ENCODE data around the gene KDM5B. TPM values are rescaled to one million over a fixed set of nuclear protein-coding genes. Genes with fewer than 3 reads are reported as not detected.
"Not testable (repeated sequence)": the region's sequence is repeated elsewhere in the genome, so short reads cannot be mapped to it uniquely, and the experiment has no call there.

The KDM5B gene
- total RNA-seq, result 10 to 100 TPM; 33.6 to 36.8 TPM
- long read RNA-seq, donor 1, partial matches to known transcripts, result 4 of 11 reads
- long read RNA-seq, donor 1, other reads (novel, unspliced or antisense), result 4 of 11 reads
- long read RNA-seq, donor 2, partial matches to known transcripts, result 12 of 15 reads
- long read RNA-seq, donor 2, other reads (novel, unspliced or antisense), result 1 of 15 reads

DNA sequence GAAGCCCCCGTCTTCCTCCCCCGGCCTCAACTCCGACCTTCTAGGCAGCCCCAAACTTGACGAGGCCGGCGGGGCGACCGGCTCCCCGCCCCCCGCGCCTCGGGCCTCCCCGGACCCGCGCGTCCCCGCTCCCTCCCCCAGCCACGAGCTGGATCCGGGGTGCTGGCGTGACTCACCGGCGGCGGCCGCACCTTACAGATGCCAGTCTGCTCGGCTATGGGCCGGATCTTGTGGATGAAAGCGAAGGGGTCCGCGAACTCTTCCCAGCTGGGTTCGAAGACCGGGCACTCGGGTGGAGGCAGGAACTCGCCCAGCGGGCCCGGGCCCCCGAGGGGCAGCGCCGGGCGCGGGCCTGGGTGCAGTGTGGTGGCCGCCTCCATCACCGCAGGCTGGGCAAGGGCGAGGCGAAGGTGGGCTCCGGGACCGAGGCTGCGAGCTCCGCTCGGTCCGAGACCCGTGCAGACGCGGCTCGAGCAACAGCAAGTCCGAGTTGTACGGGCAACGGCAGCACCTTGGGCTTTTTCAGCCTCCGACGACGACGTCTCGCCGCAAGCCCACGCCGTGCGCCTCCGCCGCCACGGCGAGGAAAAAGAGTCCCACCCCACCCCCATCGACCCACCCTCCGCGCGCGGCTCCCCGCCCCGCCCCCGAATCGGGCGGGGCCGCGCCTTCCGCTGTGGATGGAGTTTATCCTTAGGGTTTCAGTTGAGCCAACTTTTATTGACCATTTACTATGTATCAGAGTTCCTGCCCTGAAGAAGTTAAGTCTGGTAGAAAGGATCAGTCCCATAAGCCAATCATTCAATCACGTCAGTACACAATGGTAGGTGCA, at the start of gene KDM5B:
TSS of gene KDM5B (minus strand) at position 496 of the 832 bp plus-strand sequence. CDS start at position 380, 116 bp downstream.
- DNase-seq (ENCODE audit: low spot score), result peak; percentile 89
- intact Hi-C loops (cut with DNase I), result no loop called here

DNA sequence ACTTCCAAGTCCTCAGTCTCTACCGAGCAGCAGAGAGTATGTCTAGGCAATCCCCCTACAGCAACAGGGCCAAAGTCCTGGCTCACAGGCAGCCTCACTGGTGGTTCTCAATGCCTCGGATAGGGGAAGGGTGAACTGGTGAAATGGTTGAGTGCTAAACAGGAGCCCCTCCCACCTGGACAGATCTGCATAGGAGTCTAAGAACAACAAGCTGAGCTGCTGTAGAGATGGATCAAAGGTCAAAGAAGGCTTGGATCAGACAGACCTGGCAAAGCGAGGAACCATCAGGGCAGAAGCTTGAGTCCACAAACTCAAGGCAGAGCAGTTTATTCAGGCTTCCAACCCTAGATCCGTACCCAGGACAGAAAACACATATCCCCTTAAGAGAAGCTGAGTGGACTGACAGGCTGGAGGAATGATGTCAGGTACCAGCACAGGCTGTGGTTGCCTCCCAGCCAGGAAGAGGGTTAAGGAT, 49.0 kb upstream of the KDM5B start:
- intact Hi-C loops (cut with DNase I), result no loop called here
- no peak for DNase-seq (ENCODE audit: low spot score)

DNA sequence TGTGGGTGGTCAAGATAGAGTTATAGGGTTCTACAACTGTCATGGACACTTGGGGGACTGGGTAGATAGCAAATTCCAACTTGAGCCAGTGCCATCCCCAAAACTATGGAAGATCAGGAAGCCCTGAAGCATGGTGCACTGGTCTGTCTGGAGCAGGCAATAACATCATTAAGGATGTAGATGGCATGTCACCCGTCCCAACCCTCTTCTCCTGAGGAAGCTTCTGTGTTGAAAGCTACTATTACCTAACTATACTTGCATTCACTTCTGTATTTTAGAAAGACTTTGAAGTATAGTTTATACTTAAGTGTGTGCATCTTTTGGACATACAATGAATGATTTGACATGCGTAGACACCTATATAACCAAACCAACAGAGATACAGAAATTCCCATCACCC, 47.8 kb upstream of the KDM5B start:
- no peak for DNase-seq (ENCODE audit: low spot score)
- intact Hi-C loops (cut with DNase I), result no loop called here

DNA sequence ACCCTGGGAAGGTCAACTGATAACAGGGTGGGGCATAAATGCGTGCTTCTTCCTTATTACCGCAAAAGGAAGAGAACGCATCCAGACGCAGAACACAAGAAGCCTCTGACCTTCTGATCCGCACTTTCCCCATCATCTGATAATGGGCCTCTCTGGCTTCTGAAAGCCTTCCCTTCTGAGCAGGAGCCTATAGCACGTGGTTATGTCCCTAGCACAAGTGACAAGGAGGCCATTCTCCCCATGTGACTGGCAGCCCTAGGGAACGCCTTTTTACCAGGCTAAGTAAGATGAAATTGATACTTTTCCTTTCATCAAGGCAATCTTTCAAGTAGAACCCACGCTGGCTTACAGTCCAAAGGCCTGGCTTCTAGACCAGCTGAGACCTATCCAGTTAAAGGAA, 46.6 kb upstream of the KDM5B start:
- intact Hi-C loops (cut with DNase I), result no loop called here
- DNase-seq (ENCODE audit: low spot score), result no peak

DNA sequence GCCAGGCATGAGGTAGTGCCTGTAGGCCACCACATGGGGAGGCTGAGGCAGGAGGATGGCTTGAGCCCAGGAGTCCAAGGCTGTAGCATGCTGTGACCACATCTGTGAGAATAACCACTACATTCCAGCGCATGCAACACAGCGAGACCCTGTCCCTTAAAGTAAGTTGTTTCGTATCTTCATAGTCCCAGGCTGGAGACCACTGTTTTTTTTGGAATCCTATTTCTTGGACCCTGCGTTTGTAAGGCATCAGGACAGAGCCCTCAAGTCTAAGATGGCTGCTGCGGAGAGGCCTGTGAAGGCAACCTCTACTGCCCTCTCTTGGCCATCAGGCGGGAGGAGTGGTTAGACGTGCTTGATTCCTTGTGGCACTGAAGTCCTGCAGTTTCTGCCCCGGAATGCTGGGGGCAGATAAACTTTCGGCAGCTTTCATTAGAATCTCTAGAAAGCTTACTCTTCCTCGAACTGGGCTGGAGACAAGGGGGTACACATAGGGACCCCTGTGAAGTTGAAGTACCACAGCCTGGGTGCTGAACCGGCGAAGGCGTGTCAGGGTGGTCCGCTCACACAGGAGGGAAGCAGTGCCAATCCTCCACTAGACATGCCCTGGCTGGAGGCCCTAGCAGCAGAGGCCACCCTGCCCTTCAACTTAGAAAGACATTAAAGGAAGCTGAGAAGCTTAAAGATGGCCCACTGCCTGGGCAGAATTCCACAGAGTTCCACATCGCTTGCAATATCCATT, 44.1 kb upstream of the KDM5B start:
- intact Hi-C loops (cut with DNase I), result no loop called here
- no peak for DNase-seq (ENCODE audit: low spot score)

DNA sequence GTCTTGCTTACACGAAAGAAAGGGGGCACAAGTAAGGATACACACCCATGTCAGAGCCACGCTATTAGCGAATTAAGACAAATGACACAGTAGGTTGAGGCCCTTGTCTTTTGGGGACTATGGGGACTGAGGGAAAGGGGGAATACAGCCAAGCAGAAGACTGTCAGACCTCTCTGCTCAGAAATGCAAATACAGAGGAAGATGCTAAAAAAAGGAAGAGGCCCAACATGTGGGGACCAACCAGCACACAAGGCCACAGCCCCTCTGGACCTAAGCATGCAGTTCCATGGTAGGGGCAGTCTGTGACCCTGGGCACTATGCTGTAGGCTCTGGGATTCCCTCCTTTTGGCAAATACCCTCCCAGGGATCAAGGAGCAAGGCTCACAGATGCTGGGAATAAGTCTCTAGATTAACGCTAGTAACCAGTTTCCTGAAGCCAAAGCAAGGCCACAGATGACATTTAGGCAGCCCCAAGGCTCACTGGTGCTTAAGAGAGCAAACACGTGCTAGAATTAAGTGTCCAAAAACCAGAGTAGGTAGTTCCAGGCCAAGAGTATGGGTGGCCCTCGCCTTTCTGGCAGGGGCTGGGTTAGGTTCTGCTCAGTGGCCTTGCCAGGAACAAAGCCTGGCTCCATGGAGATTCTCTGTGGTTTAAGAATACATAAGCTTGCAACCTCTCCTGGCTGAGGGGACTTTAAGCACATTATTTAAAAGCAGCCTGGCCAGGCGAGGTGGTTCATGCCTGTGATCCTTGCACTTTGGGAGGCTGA, 42.6 kb upstream of the KDM5B start:
- peak; percentile 83 for DNase-seq (ENCODE audit: low spot score)
- intact Hi-C loops (cut with DNase I), result no loop called here

DNA sequence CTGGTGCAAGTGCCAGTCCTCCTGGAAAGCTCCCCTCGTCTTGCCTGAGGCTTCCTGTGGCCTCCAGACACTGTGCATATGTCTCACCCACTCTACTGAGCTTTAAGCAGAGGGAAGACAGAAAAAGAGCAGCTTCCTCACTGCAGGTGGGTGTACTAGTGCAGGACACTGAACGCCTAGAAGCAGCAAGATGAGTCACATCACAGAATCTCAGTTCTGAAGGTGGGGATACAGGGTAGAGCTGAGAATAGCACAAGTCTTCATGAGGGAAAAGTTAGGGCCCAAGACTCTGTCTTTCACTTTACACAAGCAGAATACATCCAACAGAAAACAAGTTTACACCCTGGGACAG, 39.9 kb upstream of the KDM5B start:
- no peak for DNase-seq (ENCODE audit: low spot score)
- intact Hi-C loops (cut with DNase I), result no loop called here

DNA sequence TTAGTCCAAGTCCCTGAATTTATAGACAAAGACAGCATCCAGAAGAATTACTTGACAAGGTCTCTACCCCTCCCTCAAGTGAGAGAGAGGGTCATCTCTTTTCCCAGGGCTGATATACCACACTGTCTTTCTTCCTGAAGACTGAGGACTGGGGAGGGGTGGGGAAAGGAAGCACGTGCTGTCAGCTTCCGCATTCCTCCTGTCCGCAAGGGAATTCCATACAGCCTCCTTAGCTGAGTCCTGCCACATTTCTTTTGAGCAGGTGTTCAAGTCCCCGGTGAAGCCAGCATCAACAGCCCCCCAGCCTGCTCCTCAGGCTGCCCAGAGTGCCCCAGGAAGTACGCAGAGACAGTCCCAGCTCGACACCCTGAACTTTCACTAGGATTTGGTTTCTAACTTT, 36.7 kb upstream of the KDM5B start:
- no peak for DNase-seq (ENCODE audit: low spot score)
- intact Hi-C loops (cut with DNase I), result no loop called here

DNA sequence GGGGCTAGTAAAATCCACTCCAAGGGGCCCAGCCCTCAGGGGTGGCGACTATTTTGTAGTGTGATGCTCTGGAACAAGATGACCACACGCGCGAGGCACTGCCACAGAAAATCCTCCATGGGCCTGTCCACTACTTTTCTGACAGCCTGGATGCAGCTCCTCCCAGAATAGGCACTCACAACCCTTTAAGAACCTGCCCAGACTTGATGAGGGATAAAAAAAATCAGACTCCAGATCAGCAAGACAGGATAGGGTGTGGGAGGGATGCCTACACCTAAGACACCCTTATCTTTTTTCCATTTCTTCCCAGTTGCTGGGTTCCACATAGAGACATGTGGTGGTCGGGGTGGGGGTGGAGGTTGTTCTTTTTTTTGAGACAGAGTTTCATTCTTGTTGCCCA, 36.0 kb upstream of the KDM5B start:
- intact Hi-C loops (cut with DNase I), result no loop called here
- no peak for DNase-seq (ENCODE audit: low spot score)

DNA sequence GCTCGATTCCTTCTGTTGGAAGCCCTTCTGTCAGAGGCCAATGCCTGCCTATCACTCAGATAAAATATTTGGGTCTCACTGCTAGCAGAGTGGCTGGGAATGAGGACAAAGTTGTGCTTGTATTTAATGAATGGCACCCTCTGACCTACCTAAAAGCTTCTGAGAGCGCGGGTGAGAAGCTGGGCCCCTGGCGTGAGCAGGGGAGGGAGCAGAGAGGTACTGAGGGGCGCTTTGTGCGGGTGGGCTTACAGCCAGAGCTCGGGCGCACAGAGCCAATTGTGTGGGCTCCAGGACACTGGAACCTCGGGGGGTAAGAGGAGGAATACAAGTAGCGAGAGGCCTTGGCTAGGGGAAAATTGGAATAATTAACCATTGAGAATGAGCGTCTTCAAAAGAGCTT, 34.9 kb upstream of the KDM5B start:
- no peak for DNase-seq (ENCODE audit: low spot score)

DNA sequence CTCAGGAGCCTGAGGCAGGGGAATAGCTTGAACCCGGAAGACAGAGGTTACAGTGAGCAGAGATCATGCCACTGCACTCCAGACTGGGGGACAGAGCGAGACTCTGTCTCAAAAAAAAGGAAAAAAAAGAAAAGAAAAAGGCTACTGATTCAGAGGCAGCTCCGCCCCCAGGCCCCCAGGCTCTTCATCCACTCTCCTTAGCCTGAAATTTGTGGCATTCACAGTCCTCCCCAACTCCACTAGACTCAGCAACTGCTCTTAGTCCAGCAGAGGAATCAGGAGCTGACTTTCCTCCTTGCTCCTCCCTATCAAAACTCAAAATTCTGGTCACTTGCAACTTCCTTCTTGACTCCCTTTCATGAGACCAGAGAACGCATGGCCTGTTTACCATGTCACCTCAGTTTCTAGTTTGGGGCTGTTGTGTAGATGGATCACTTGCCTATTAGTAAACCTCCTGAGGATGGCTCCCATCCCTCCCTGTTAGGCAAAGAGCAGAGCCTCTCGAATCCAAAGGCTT, 29.6 kb upstream of the KDM5B start:
- intact Hi-C loops (cut with DNase I), result no loop called here
- no peak for DNase-seq (ENCODE audit: low spot score)

More for the DNA sequence above, 34.9 kb upstream of the KDM5B start:
- intact Hi-C loops (cut with DNase I), result no loop called here

DNA sequence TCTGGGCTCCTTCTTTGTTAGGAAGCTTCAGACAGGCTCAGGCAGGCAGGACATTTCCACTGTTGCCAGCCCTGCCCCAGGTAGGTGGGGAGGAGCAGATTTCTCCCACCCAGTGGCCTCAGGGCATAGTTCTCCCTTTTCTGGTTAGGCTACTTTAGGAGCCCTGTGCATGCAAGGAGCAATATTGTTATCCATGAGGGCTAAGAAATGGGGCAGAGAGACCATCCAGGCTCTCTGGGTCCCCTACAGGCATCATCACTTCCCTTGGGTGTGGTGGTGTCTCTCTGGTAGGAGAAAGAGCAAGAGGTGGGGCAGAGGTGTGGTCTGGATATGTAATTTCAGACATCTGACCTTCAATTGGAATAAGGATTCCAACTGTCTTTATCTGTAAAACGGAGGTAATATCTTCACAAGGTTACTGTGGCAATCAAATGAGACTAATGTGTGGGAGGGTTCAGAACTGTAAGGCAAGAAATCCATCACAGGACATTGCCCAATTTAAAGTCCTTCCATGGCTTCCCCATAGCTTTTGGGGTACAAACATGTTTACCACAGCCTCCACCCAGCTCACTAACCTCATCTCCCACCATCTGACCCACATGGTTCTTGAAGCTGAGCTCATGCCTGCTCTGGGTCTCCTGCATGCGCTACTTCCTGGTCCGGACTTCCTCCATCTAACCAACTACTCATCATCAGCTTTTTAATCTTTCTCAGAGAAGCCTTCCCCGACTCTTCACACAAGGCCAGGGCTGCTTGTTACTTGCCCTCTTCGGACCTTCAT, 28.6 kb upstream of the KDM5B start:
- DNase-seq (ENCODE audit: low spot score), result no peak
- intact Hi-C loops (cut with DNase I), result no loop called here

DNA sequence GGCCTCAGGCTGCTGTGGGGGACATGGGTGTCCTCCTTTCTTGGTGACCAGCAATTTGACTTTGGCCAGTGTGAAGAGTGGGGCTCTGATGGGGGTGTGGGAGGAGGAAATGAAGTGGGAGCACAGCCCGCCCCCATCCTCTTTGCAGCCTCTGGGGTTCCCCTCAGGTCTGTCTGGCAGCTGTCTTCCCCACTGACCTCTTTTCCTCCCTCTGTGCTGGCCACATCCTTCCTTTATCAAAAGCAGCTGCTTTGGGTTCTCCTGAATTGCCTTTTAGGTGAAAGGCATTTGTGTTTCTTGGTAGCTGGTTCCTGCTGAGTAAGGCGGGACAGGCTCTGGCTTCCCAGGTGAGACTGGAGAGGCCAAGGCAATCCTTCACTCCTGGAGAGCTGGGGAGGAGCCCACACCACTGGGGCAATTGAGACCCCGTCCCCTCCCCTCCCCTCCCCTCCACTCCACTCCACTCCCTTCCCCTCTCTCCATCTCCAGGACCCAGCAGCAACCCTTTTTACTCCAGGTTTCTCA, 27.4 kb upstream of the KDM5B start:
- intact Hi-C loops (cut with DNase I), result no loop called here
- DNase-seq (ENCODE audit: low spot score), result no peak

DNA sequence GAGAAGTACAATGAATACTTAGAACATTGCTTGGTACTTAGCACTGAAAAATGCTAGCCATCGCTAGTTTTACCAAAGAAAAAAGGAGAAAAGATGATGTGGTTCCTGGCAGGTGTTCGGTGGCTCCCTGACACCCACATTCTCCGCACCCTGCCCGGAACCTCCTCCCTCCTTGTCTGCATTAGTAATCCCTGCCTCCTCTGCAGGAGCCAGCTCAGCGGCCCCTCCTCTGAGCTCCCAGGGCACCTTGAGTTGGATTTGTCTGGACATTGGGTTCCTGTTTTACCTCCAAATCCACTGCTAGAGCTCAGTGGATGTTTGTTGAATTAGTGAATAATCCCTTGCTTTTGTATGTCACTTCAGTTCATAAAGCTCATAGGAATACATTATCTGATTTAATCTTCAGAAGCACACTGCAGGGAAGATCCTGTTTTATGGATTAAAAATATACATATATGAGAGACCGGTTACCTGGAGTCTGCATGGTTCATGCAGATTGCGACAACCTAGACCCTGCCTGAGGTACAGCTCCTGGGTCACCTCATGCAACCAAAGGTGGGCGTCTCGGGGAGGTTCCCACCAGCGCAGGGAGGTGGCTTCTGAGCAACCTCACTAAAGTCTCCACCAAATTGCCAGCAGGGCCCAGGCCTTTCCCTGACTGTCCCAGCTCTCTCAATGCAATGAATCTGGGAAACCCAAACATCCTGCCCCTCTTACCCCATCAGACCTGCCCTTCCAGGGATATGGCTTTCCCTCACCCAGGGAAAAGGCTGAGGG, 26.7 kb upstream of the KDM5B start:
- DNase-seq (ENCODE audit: low spot score), result no peak
- intact Hi-C loops (cut with DNase I), result no loop called here

DNA sequence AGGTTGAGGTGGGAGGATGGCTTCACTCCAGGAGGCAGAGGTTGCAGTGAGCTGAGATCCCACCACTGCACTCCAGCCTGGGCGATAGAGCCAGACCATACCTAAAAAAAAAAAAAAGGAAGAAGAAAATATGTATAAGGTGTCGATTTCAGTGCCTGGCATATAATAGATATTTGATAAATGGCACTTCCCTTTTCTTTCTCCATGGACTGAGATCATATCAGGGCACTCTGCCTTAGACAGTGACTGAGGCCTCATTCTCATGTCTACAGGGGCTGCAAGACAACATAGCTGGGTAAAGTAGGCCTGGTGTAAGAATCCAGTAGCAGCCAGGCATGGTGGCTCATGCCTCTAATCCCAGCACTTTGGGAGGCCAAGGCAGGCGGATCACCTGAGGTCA, 23.7 kb upstream of the KDM5B start:
- intact Hi-C loops (cut with DNase I), result no loop called here
- DNase-seq (ENCODE audit: low spot score), result no peak

DNA sequence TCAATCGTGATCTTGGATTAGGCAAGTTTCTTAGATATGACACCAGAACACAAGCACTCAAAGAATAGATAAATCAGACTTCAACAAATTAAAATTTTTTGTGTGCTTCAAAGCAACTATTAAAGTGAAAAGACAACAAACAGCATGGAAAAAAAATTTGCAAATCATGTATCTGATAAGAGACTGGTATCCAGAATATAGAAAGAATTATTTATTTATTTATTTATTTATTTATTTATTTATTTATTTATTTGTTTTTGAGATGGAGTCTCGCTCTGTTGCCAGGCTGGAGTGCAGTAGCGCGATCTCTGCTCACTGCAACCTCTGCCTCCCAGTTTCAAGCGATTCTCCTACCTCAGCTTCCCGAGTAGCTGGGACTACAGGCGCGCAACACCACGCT, 21.0 kb upstream of the KDM5B start:
- DNase-seq (ENCODE audit: low spot score); intact Hi-C loops (cut with DNase I): not testable (repeated sequence)

DNA sequence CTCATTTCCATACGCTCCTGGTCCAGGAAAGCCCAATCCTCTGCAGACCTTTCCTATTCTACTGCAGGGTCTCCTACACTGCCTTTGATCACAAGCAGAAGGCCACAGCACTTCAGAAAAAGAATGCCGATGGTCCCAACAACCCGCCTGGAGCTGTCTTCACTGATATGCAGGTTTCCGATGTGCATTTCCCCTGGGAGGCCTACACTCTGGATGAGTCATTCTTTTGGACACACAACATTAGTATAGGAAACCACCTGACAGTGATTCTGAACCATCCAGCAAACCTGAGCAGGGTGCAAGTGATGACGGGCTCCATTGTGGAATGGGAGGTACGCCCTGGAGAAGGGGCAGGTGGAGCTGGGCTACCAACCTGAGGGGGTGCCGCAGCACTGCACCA, 17.5 kb upstream of the KDM5B start:
- DNase-seq (ENCODE audit: low spot score), result no peak
- intact Hi-C loops (cut with DNase I), result no loop called here

DNA sequence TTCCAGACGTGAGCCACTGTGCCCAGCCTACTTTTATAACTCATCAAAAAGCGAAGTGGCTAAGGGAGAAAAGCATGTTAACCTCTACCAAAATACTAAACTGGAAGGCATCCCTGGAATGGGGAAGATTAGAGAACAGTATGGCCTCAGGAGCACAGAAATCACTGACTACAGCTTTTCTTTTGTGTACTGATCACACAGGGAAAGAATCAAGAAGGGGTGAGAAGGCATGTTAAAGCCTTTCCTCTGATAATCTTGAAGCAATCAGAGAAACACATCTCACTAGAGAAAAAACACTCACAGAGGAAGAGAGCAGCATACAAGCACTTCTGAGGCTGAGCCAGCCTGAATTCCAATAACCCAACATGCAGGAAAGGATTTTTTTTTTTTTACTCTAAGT, 13.2 kb upstream of the KDM5B start:
- DNase-seq (ENCODE audit: low spot score), result no peak
- intact Hi-C loops (cut with DNase I), result loop anchor here in 1 of 2 donors (2.0 kb wide), 1 partner anchor 41 kb away; no protein-coding TSS in a partner anchor
